ENCODE results near the gene OCRL. TPM values are rescaled to one million over a fixed set of nuclear protein-coding genes. Genes with fewer than 3 reads are reported as not detected.
A peak's percentile ranks its signal among the peaks of the same experiment; 100 is the strongest.

The OCRL gene
- total RNA-seq, 4 donors from 2014 or later = 32.4 to 72.1 (median 57.8) TPM

DNA sequence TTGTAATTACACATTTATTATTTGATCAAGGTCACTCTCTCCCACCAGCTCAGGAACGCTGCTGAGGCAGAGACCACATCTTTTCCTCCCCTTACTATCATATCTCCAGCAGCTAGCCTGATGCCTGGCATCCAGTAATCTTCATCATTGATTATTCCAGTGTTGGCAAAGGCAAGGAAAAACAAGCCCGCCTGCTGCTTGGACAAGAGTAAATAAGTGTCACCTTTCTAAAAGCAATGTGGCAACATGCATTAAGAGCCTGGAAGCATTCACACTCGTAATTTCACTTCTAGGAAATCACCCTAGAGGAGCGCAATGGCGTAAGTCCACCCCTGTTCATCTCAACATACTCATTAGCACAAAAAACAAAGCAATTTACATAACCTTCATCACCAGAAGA, 59.9 kb downstream of the OCRL start:
- H3K9me3 ChIP-seq = no peaks in the 10 kb centered on the region

DNA sequence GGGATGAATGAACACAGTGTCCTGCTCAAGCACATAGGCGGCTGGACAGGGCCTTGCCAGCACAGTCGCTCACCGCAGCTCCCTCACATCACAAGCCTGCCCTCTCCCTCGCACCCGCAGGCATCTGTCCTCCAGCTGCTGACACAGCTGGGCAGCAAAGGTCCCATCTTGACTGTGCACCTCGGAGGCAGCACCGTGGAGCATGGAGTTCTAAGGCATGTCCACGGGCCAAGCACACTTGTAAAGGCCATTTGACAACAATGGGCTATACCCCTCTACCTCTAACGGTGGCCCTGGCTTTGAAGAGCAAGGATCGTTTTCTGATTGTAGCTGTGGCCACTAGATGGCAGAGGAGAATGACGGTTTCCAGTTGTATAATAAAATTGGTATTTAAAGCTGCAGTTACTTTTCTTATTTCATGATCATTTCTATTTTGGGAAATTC, 60.9 kb downstream of the OCRL start:
- Histone ChIP-seq H3K4me3 (no peak overlapping the region), H3K9me3 (no peaks in the 10 kb centered on the region), H3K4me1 (peaks cover 0 to 22% (median 0%) of the 10 kb centered on the region in 3 donors), H3K27ac (peak overlapping the region in 3 of 4 donors; percentile 39 to 57 (median 54)), H3K27me3 (no peaks in the 10 kb centered on the region), H3K36me3 (peaks cover 0 to 8% of the 10 kb centered on the region in 2 donors)
- TF ChIP-seq EP300 (IDR thresholded peaks at IDR 0.05) = no peak
- TF ChIP-seq, protein P1, sequence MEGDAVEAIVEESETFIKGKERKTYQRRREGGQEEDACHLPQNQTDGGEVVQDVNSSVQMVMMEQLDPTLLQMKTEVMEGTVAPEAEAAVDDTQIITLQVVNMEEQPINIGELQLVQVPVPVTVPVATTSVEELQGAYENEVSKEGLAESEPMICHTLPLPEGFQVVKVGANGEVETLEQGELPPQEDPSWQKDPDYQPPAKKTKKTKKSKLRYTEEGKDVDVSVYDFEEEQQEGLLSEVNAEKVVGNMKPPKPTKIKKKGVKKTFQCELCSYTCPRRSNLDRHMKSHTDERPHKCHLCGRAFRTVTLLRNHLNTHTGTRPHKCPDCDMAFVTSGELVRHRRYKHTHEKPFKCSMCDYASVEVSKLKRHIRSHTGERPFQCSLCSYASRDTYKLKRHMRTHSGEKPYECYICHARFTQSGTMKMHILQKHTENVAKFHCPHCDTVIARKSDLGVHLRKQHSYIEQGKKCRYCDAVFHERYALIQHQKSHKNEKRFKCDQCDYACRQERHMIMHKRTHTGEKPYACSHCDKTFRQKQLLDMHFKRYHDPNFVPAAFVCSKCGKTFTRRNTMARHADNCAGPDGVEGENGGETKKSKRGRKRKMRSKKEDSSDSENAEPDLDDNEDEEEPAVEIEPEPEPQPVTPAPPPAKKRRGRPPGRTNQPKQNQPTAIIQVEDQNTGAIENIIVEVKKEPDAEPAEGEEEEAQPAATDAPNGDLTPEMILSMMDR (IDR thresholded peaks at IDR 0.05) = peak; percentile 19 to 65 (median 46)
- WGBS, 2 donors (ENCODE audit: low coverage in 1 of 2) = 0 to 3% methylated on average over 3 to 6 of the region's 11 CpGs
- ATAC-seq = peak; percentile 13

More for the DNA sequence above, 59.9 kb downstream of the OCRL start:
- no peak overlapping the region for H3K27ac ChIP-seq
- 100% methylated on average over 2 of the region's 5 CpGs; no CpG with 5 or more reads in 1 of the 2 donors for WGBS, 2 donors (ENCODE audit: low coverage in 1 of 2)
- H3K27me3 ChIP-seq = no peaks in the 10 kb centered on the region
- H3K36me3 ChIP-seq = peaks cover 0 to 18% of the 10 kb centered on the region in 2 donors
- peaks cover 0 to 22% (median 0%) of the 10 kb centered on the region in 3 donors for H3K4me1 ChIP-seq
- TF ChIP-seq POLR2AphosphoS5 (IDR thresholded peaks at IDR 0.05) (no peak), POLR2A (IDR thresholded peaks at IDR 0.05) (no peak), EP300 (IDR thresholded peaks at IDR 0.05) (no peak)
- TF ChIP-seq, protein P1 (IDR thresholded peaks at IDR 0.05) = no peak
- no peak for ATAC-seq
- no peak overlapping the region for H3K4me3 ChIP-seq

DNA sequence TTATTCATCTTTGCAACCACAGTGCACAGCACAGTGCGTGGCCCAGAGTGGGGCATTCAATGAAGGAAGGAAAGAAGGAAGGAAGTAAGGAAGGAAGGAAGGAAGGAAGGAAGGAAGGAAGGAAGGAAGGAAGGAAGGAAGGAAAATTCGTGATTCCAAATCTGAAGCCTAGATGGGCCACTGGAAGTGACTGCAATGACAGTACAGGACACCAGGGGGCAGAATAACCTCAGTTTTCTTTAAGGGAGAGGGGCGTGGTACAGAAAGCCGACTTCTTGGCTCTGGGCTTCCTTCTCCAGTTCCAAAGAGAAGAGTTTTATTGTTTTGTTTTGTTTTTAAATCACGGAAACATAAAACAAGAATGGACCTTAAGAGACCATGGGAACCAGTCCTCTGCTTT, 66.9 kb downstream of the OCRL start:
- H3K36me3 ChIP-seq = no peaks in the 10 kb centered on the region
- 0% methylated on average over 3 to 4 of the region's 5 CpGs for WGBS, 2 donors (ENCODE audit: low coverage in 1 of 2)
- H3K4me3 ChIP-seq = no peak overlapping the region
- no peaks in the 10 kb centered on the region for H3K27me3 ChIP-seq
- TF ChIP-seq, protein P1 (IDR thresholded peaks at IDR 0.05) = peak; percentile 44 to 84 (median 78)
- TF ChIP-seq POLR2AphosphoS5 (IDR thresholded peaks at IDR 0.05) (no peak), EP300 (IDR thresholded peaks at IDR 0.05) (no peak), POLR2A (IDR thresholded peaks at IDR 0.05) (no peak)
- H3K4me1 ChIP-seq = peaks cover 0 to 15% (median 0%) of the 10 kb centered on the region in 3 donors
- ATAC-seq = peak; percentile 46
- no peak overlapping the region for H3K27ac ChIP-seq
- H3K9me3 ChIP-seq = no peaks in the 10 kb centered on the region

DNA sequence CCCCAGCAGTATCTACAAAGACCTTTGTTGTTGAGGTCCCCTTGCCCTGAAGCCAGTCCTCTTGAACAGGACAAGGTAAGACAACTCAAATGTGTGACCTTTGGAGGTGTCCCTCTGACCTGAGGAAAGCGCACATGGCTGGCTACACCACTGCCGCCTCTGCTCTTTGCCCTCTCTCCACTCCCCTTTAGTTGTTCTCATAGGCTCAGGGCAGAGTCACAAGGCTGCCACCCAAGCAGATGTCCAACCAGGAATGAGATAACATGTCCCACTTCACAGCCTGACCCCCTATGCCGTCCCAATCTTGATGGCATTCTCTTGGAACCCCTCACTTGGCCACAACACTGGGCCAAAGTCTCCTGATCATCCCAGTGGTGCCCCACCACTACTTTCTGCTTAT, 68.4 kb downstream of the OCRL start:
- Histone ChIP-seq H3K9me3 (no peaks in the 10 kb centered on the region), H3K4me3 (no peak overlapping the region), H3K27ac (no peak overlapping the region), H3K36me3 (no peaks in the 10 kb centered on the region), H3K27me3 (no peaks in the 10 kb centered on the region), H3K4me1 (peaks cover 0 to 13% (median 0%) of the 10 kb centered on the region in 3 donors)
- WGBS, 2 donors (ENCODE audit: low coverage in 1 of 2) = 50% methylated on average over 1 of the region's 3 CpGs; no CpG with 5 or more reads in 1 of the 2 donors
- TF ChIP-seq POLR2AphosphoS5 (IDR thresholded peaks at IDR 0.05) (no peak), POLR2A (IDR thresholded peaks at IDR 0.05) (no peak), EP300 (IDR thresholded peaks at IDR 0.05) (no peak)
- TF ChIP-seq, protein P1 (IDR thresholded peaks at IDR 0.05) = no peak
- ATAC-seq = no peak

DNA sequence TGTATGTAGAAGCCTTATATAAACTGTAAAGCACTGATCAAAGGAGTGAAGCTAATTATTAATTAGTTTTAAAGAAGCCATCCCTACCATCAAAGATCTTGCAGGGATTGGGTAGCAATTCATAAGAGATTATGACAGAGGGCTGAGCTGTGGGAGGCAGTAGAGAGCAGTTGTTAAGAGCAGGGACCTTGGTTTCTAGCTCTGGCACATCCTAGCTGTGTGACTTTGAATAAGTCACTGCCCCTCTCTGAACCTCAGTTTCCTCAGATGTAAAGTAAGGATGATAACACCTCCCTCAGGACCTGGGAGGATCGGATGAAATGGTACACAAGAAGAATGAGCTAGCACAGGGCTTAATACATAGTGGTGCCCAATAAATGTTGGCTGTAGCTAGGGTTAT, 69.3 kb downstream of the OCRL start:
- ATAC-seq = no peak
- Histone ChIP-seq H3K4me3 (no peak overlapping the region), H3K27me3 (no peaks in the 10 kb centered on the region), H3K9me3 (no peaks in the 10 kb centered on the region), H3K36me3 (no peaks in the 10 kb centered on the region), H3K27ac (no peak overlapping the region), H3K4me1 (peaks cover 0 to 8% (median 0%) of the 10 kb centered on the region in 3 donors)
- TF ChIP-seq POLR2AphosphoS5 (IDR thresholded peaks at IDR 0.05) = no peak
- 27% methylated on average over 1 of the region's 1 CpG; no CpG with 5 or more reads in 1 of the 2 donors for WGBS, 2 donors (ENCODE audit: low coverage in 1 of 2)

All from gastroesophageal sphincter (tissue), 4 donors.